Measurements from ENCODE around the gene PABPN1L.

GRCh38 chr16:88815227-88815626 lies 51.2 kb downstream of the PABPN1L start:
- TF ChIP-seq CTCF (conservative IDR thresholded peaks at IDR 0.05) = no peak
- TF ChIP-seq ZFX (IDR thresholded peaks at IDR 0.05) = no peak

Data from C4-2B (cell line).